H1 (cell line): ENCODE measurements around the gene PRR23E. TPM values are rescaled to one million over a fixed set of nuclear protein-coding genes. Genes with fewer than 3 reads are reported as not detected.

Source experiments
- CTCF ChIA-PET: fragments of 300-600 bp; sonication (Branson Sonifier 250); formaldehyde crosslinking; loops from one replicate; lab custom pipeline; 2021; ENCODE audit not compliant: partially characterized antibody; lab: Charles Lee
- POLR2A ChIA-PET: fragments of 300-600 bp; sonication (Branson Sonifier 250); formaldehyde crosslinking; loops from one replicate; lab custom pipeline; 2021; ENCODE audit warnings: inconsistent platforms; ENCODE audit not compliant: partially characterized antibody; lab: Charles Lee
- DNase-seq, 2 experiments: peaks; one replicate each; pipeline versions ENCODE4 v3.0.0 to v3.0.0-alpha.2; 2010 to 2022; ENCODE audit warnings: low spot score in 2 of 2, low read depth in 1 of 2, mixed read lengths in 1 of 2
- FAIRE-seq: peaks from 2 replicates; lab custom pipeline; 2011; peaks lifted over from hg19 to GRCh38; lab: Jason Lieb, UNC
- H2AFZ ChIP-seq: 2 replicates; pipeline ENCODE4 v1.8.1; 2012; ENCODE audit warnings: low read length, inconsistent platforms
- H2AK5ac ChIP-seq: 2 replicates; pipeline ENCODE4 v1.6.1; 2013; ENCODE audit warnings: low read depth, low read length
- H2BK120ac ChIP-seq: replicated peaks from 2 replicates; pipeline ENCODE3; 2013; ENCODE audit warnings: low read depth, low read length, inconsistent platforms
- H2BK12ac ChIP-seq: 2 replicates; pipeline ENCODE4 v1.6.1; 2013; ENCODE audit warnings: low read depth, low read length
- H2BK15ac ChIP-seq: 2 replicates; pipeline ENCODE4 v1.6.1; 2013; ENCODE audit warnings: low read length
- H2BK20ac ChIP-seq: 2 replicates; pipeline ENCODE4 v1.6.1; 2013; ENCODE audit warnings: low read length
- H2BK5ac ChIP-seq: 2 replicates; pipeline ENCODE4 v1.6.1; 2013; ENCODE audit warnings: low read depth, low read length
- H3K14ac ChIP-seq: 2 replicates; pipeline ENCODE4 v1.6.1; 2013; ENCODE audit warnings: inconsistent platforms; ENCODE audit not compliant: insufficient read length
- H3K18ac ChIP-seq: 2 replicates; pipeline ENCODE4 v1.6.1; 2013; ENCODE audit warnings: low read length; ENCODE audit errors: extremely low read depth
- H3K23ac ChIP-seq: 2 replicates; pipeline ENCODE4 v1.6.1; 2013; ENCODE audit warnings: inconsistent platforms; ENCODE audit not compliant: insufficient read length
- H3K23me2 ChIP-seq: 2 replicates; pipeline ENCODE4 v1.6.1; 2013; ENCODE audit warnings: low read depth, low read length
- H3K27ac ChIP-seq: 2 replicates; pipeline ENCODE4 v1.6.1; 2011; ENCODE audit warnings: low read depth, low read length, inconsistent platforms
- H3K27me3 ChIP-seq, 4 experiments: replicated peaks in 1 of 4; 1 replicate in 1 of 4; 2 replicates in 3 of 4; pipeline versions ENCODE4 v1.6.1 to v1.8.1; 2011 to 2013; ENCODE audit warnings: low read length in 3 of 4, mild to moderate bottlenecking in 3 of 4, inconsistent platforms in 2 of 4, mixed read lengths in 2 of 4, moderate library complexity in 1 of 4; ENCODE audit not compliant: control insufficient read depth in 3 of 4, insufficient read depth in 3 of 4; ENCODE audit errors: extremely low read depth in 1 of 4
- H3K36me3 ChIP-seq, 4 experiments: 2 replicates each; pipeline versions ENCODE4 v1.6.1 to v1.8.1; 2011 to 2013; ENCODE audit warnings: mild to moderate bottlenecking in 4 of 4, low read length in 3 of 4, moderate library complexity in 2 of 4, control low read depth in 1 of 4, inconsistent platforms in 1 of 4; ENCODE audit not compliant: insufficient read depth in 4 of 4, control insufficient read depth in 2 of 4
- H3K4ac ChIP-seq: replicated peaks from 2 replicates; pipeline ENCODE3; 2013; ENCODE audit warnings: low read length, low read depth, mixed read lengths, inconsistent platforms; ENCODE audit not compliant: insufficient read length
- H3K4me1 ChIP-seq, 4 experiments: replicated peaks in 1 of 4; 1 replicate in 1 of 4; 2 replicates in 3 of 4; pipeline versions ENCODE4 v1.6.1 to v1.8.1; 2011 to 2013; ENCODE audit warnings: low read length in 3 of 4, inconsistent platforms in 2 of 4, mixed read lengths in 1 of 4; ENCODE audit not compliant: insufficient read depth in 4 of 4, control insufficient read depth in 3 of 4
- H3K4me2 ChIP-seq, 2 experiments: 2 replicates each; pipeline versions ENCODE4 v1.6.1 to v1.8.1; 2011 to 2013; ENCODE audit warnings: low read depth in 2 of 2, low read length in 2 of 2, control low read depth in 1 of 2, inconsistent platforms in 1 of 2, mild to moderate bottlenecking in 1 of 2; ENCODE audit not compliant: insufficient read depth in 1 of 2
- H3K4me3 ChIP-seq, 4 experiments: fragments of 200-600, 300-600 bp in 1 of 4; sonication (generic), shearing (Covaris generic), sonication (Bioruptor Twin) in 1 of 4; 2 replicates each; pipeline versions ENCODE4 v1.5.1 to v1.8.1; 2011 to 2016; ENCODE audit warnings: low read length in 4 of 4, low read depth in 3 of 4, control low read depth in 2 of 4, inconsistent platforms in 2 of 4, mild to moderate bottlenecking in 2 of 4, mixed read lengths in 1 of 4, moderate library complexity in 1 of 4; ENCODE audit not compliant: insufficient read depth in 2 of 4; ENCODE audit errors: extremely low read depth in 1 of 4
- H3K56ac ChIP-seq: replicated peaks from 2 replicates; pipeline ENCODE3; 2013; ENCODE audit warnings: low read depth, mild to moderate bottlenecking, mixed read lengths, low read length, inconsistent platforms; ENCODE audit not compliant: insufficient read length
- H3K79me1 ChIP-seq: 2 replicates; pipeline ENCODE4 v1.6.1; 2013; ENCODE audit warnings: low read depth, low read length, control low read depth
- H3K79me2 ChIP-seq, 2 experiments: 2 replicates each; pipeline versions ENCODE4 v1.6.1 to v1.8.1; 2012 to 2013; ENCODE audit warnings: low read length in 2 of 2, mild to moderate bottlenecking in 2 of 2, inconsistent platforms in 1 of 2; ENCODE audit not compliant: insufficient read depth in 2 of 2, control insufficient read depth in 1 of 2
- H3K9ac ChIP-seq, 4 experiments: replicated peaks in 1 of 4; 1 replicate in 1 of 4; 2 replicates in 3 of 4; pipeline versions ENCODE4 v1.6.1 to v1.8.1; 2011 to 2013; ENCODE audit warnings: low read depth in 3 of 4, low read length in 3 of 4, control low read depth in 2 of 4, mild to moderate bottlenecking in 2 of 4, moderate library complexity in 2 of 4, inconsistent platforms in 1 of 4; ENCODE audit errors: extremely low read depth in 1 of 4
- H3K9me3 ChIP-seq, 2 experiments: 2 replicates each; pipeline versions ENCODE4 v1.6.1 to v1.8.1; 2012 to 2013; ENCODE audit warnings: mild to moderate bottlenecking in 2 of 2, moderate library complexity in 2 of 2, control low read depth in 1 of 2, inconsistent platforms in 1 of 2, low read depth in 1 of 2, low read length in 1 of 2, mixed read lengths in 1 of 2; ENCODE audit not compliant: insufficient read depth in 2 of 2
- H4K20me1 ChIP-seq, 2 experiments: replicated peaks in 1 of 2; 2 replicates each; pipeline versions ENCODE3 to v1.8.1; 2011 to 2013; ENCODE audit warnings: inconsistent platforms in 2 of 2, low read length in 2 of 2, mild to moderate bottlenecking in 1 of 2; ENCODE audit not compliant: insufficient read depth in 2 of 2, control insufficient read depth in 1 of 2
- H4K5ac ChIP-seq: 2 replicates; pipeline ENCODE4 v1.6.1; 2013; ENCODE audit warnings: low read length, low read depth, mixed read lengths, inconsistent platforms; ENCODE audit not compliant: insufficient read length
- H4K8ac ChIP-seq: 2 replicates; pipeline ENCODE4 v1.8.0; 2013; ENCODE audit warnings: mild to moderate bottlenecking, moderate library complexity, low read length, inconsistent platforms; ENCODE audit not compliant: insufficient read depth; ENCODE audit errors: extremely low read depth
- H4K91ac ChIP-seq: replicated peaks from 2 replicates; pipeline ENCODE3; 2013; ENCODE audit warnings: low read length, mixed read lengths, inconsistent platforms; ENCODE audit not compliant: insufficient read length
- E2F6 ChIP-seq: IDR thresholded peaks from 2 replicates; pipeline ENCODE4 v1.6.1; 2012; ENCODE audit warnings: inconsistent platforms
- PHF8 ChIP-seq: fragments of 200-600 bp; sonication (generic); conservative IDR thresholded peaks from 2 replicates; pipeline ENCODE4 v1.7.1; 2012; ENCODE audit warnings: low read depth, mild to moderate bottlenecking, inconsistent platforms, low read length, moderate library complexity
- WGBS, 2 experiments: shearing (Covaris generic) in 1 of 2; methylation state at CpG; one replicate each; pipeline versions ENCODE4 v1.1.6 to v1.1.7; 2013 to 2015; ENCODE audit warnings: low lambda C conversion rate in 2 of 2, mixed read lengths in 2 of 2, inconsistent platforms in 1 of 2, low coverage in 1 of 2, missing lambda C conversion rate in 1 of 2; ENCODE audit not compliant: insufficient replicate concordance in 2 of 2, insufficient coverage in 1 of 2, insufficient read length in 1 of 2; ENCODE audit errors: extremely low coverage in 1 of 2, missing lambda C conversion rate in 1 of 2; 5-methylcytosine and 5-hydroxymethylcytosine counted together
- polyA plus RNA-seq, 7 experiments: library from polyadenylated mRNA; depleted of rRNA in 3 of 7; stranded (reverse) in 5 of 7; unstranded in 2 of 7; fragments of >200 nt in 5 of 7; fragments of 200-250 nt in 2 of 7; gene quantifications; 1 replicate in 5 of 7; 2 replicates in 1 of 7; 4 replicates in 1 of 7; pipeline versions ENCODE4 v1.2.1 to v1.2.3, GENCODE V29; 2011 to 2013; ENCODE audit warnings: missing spikeins in 2 of 7, mixed read lengths in 2 of 7
- total RNA-seq: library from RNA; stranded (reverse); fragmentation: NEBNext Ultra II Directional; extraction: Animal tissue kit (Norgen Biotek cat#: 25700); gene quantifications from 2 replicates; pipeline ENCODE4 v1.2.1, GENCODE V29; 2021
- TF ChIP-seq, protein P1 (sequence below): IDR thresholded peaks from 2 replicates; pipeline ENCODE4 v1.6.1; 2012; ENCODE audit warnings: low read length, inconsistent platforms
- TF ChIP-seq, protein P2 (sequence below): IDR thresholded peaks from 2 replicates; pipeline ENCODE4 v1.6.1; 2012; ENCODE audit warnings: inconsistent platforms

The PRR23E gene
- total and polyA plus RNA-seq, 2 of the 8 experiments (the other 6 are each of a cell fraction or from before 2014, with no cell fraction given): not detected

- H3K4ac ChIP-seq: no peak overlapping the region
- no peak overlapping the region for H3K27ac ChIP-seq
- H3K9ac ChIP-seq: no peak overlapping the region
- no peak overlapping the region for H4K8ac ChIP-seq
- H3K23ac ChIP-seq: no peak overlapping the region
- H3K27me3 ChIP-seq: no peaks in the 10 kb centered on the region
- H3K36me3 ChIP-seq: no peaks in the 10 kb centered on the region
- CTCF ChIA-PET: interaction anchor here (2.1 kb wide), 1 partner anchor 8 kb away, joined by 7 read pairs; no protein-coding TSS in a partner anchor
- H3K18ac ChIP-seq: no peak overlapping the region
- H3K9me3 ChIP-seq: no peaks in the 10 kb centered on the region; a peak in 1 of 4 replicates
- H2BK5ac ChIP-seq: no peak overlapping the region
- H2BK20ac ChIP-seq: no peak overlapping the region
- no peak overlapping the region for H3K4me2 ChIP-seq
- H3K4me3 ChIP-seq: no peak overlapping the region
- no peak overlapping the region for H2AK5ac ChIP-seq
- H3K4me1 ChIP-seq: no peaks in the 10 kb centered on the region; a peak in 2 of 7 replicates
- no peaks in the 10 kb centered on the region for H4K20me1 ChIP-seq
- H3K14ac ChIP-seq: no peak overlapping the region
- H2BK12ac ChIP-seq: no peak overlapping the region
- no peaks in the 10 kb centered on the region for H3K79me2 ChIP-seq
- 96% methylated on average over 6 of the region's 6 CpGs; no CpG with 5 or more reads in 1 of the 2 experiments for WGBS, 2 experiments
- no peak overlapping the region for H4K91ac ChIP-seq
- no peaks in the 10 kb centered on the region for H3K79me1 ChIP-seq
- DNase-seq (no peak), FAIRE-seq (no peak)
- H3K56ac ChIP-seq: no peak overlapping the region
- H2BK15ac ChIP-seq: no peak overlapping the region
- no peak overlapping the region for H2AFZ ChIP-seq
- POLR2A ChIA-PET: no interaction called here
- peaks cover 3% of the 10 kb centered on the region; the same call in 1 of the 2 replicates for H3K23me2 ChIP-seq
- TF ChIP-seq, protein P1, sequence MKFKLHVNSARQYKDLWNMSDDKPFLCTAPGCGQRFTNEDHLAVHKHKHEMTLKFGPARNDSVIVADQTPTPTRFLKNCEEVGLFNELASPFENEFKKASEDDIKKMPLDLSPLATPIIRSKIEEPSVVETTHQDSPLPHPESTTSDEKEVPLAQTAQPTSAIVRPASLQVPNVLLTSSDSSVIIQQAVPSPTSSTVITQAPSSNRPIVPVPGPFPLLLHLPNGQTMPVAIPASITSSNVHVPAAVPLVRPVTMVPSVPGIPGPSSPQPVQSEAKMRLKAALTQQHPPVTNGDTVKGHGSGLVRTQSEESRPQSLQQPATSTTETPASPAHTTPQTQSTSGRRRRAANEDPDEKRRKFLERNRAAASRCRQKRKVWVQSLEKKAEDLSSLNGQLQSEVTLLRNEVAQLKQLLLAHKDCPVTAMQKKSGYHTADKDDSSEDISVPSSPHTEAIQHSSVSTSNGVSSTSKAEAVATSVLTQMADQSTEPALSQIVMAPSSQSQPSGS: no peak
- no peak for TF ChIP-seq E2F6
- no peak for TF ChIP-seq PHF8
- TF ChIP-seq, protein P2, sequence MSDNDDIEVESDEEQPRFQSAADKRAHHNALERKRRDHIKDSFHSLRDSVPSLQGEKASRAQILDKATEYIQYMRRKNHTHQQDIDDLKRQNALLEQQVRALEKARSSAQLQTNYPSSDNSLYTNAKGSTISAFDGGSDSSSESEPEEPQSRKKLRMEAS: no peak
- H2BK120ac ChIP-seq: no peak overlapping the region
- H4K5ac ChIP-seq: no peak overlapping the region
Observed at GRCh38 chr3:127144631-127145030, 48.3 kb upstream of the PRR23E start.
